K562 (cell line): ENCODE measurements around the gene SNX10. TPM values are rescaled to one million over a fixed set of nuclear protein-coding genes. Genes with fewer than 3 reads are reported as not detected.

Source experiments
- ATF6 ChIP-seq: sonication (generic); formaldehyde crosslinking; IDR thresholded peaks from 2 replicates; pipeline ENCODE4 v1.4.0; 2020; ENCODE audit warnings: mild to moderate bottlenecking, missing genetic modification reagents
- CLOCK ChIP-seq: fragments of 250-450 bp; sonication (Bioruptor Pico); IDR thresholded peaks from 2 replicates; pipeline ENCODE4 v1.4.0; 2020; ENCODE audit warnings: mild to moderate bottlenecking, moderate library complexity, borderline replicate concordance
- DIDO1 ChIP-seq: fragments of 450-650 bp; IDR thresholded peaks from 2 replicates; pipeline ENCODE4 v1.6.1; 2016; ENCODE audit warnings: low read depth, missing biosample characterization, missing genetic modification characterization
- ELF1 ChIP-seq: fragments of 200-800 bp; sonication (Bioruptor generic); IDR thresholded peaks from 2 replicates; pipeline ENCODE4 v1.6.1; 2016; ENCODE audit warnings: missing genetic modification characterization, missing compliant biosample characterization
- FOXK2 ChIP-seq, 2 experiments: fragments of 450-650 bp; IDR thresholded peaks in 1 of 2; conservative IDR thresholded peaks in 1 of 2; 2 replicates each; pipeline ENCODE4 v1.6.1; 2016; ENCODE audit warnings: low read depth in 2 of 2, mild to moderate bottlenecking in 1 of 2
- HEY1 ChIP-seq: fragments of 250-450 bp; sonication (Bioruptor Pico); IDR thresholded peaks from 2 replicates; pipeline ENCODE4 v1.5.0; 2020; ENCODE audit warnings: mild to moderate bottlenecking, moderate library complexity, borderline replicate concordance
- KAT2B ChIP-seq: IDR thresholded peaks from one replicate; pipeline ENCODE4 v1.6.1; 2012; ENCODE audit warnings: low read depth, mild to moderate bottlenecking, control low read depth, inconsistent platforms, low read length, moderate library complexity
- KLF13 ChIP-seq: fragments of 450-650 bp; IDR thresholded peaks from 2 replicates; pipeline ENCODE4 v1.6.1; 2016; ENCODE audit warnings: missing genetic modification characterization, low read depth, mild to moderate bottlenecking, missing compliant biosample characterization, moderate library complexity, borderline replicate concordance
- LCOR ChIP-seq: sonication (generic); formaldehyde crosslinking; IDR thresholded peaks from 2 replicates; pipeline ENCODE4 v1.8.0; 2022; ENCODE audit warnings: mild to moderate bottlenecking, missing genetic modification reagents
- RAD21 ChIP-seq, 2 experiments: fragments of 250-450 bp in 1 of 2; fragments of 450-650 bp in 1 of 2; sonication (Bioruptor Pico) in 1 of 2; formaldehyde crosslinking in 1 of 2; IDR thresholded peaks in 1 of 2; conservative IDR thresholded peaks in 1 of 2; 2 replicates each; pipeline versions ENCODE4 v1.4.0 to v1.8.0; 2020 to 2022; ENCODE audit warnings: mild to moderate bottlenecking in 2 of 2, moderate library complexity in 1 of 2
- RBM15 ChIP-seq: fragments of 200-400 bp; formaldehyde crosslinking; IDR thresholded peaks from 2 replicates; pipeline ENCODE4 v1.6.1; 2018; ENCODE audit warnings: mild to moderate bottlenecking, low read length, moderate library complexity; ENCODE audit not compliant: insufficient read depth
- SAFB2 ChIP-seq: fragments of 200-400 bp; formaldehyde crosslinking; IDR thresholded peaks from 2 replicates; pipeline ENCODE4 v1.6.1; 2018; ENCODE audit warnings: borderline replicate concordance, low read length, low read depth, moderate library complexity; ENCODE audit not compliant: severe bottlenecking
- SMC3 ChIP-seq: conservative IDR thresholded peaks from 2 replicates; pipeline ENCODE4 v1.6.1; 2011; ENCODE audit warnings: low read depth, low read length, improper control_type of control experiment; ENCODE audit not compliant: insufficient read depth
- SRSF1 ChIP-seq: fragments of 200-400 bp; formaldehyde crosslinking; IDR thresholded peaks from 2 replicates; pipeline ENCODE4 v1.6.1; 2017; ENCODE audit warnings: mild to moderate bottlenecking, low read depth, low read length, moderate library complexity
- TBL1XR1 ChIP-seq, 2 experiments: IDR thresholded peaks; 2 replicates each; pipeline ENCODE4 v1.6.1; 2012; ENCODE audit warnings: improper control_type of control experiment in 2 of 2, low read length in 2 of 2, mild to moderate bottlenecking in 1 of 2
- ZFP30 ChIP-seq: fragments of 250-450 bp; sonication (Bioruptor Pico); IDR thresholded peaks from 2 replicates; pipeline ENCODE4 v1.8.0; 2022; ENCODE audit warnings: moderate library complexity, mild to moderate bottlenecking, inconsistent platforms, borderline replicate concordance
- ZFP91 ChIP-seq: sonication (generic); formaldehyde crosslinking; IDR thresholded peaks from 2 replicates; pipeline ENCODE4 v1.8.0; 2022; ENCODE audit warnings: mild to moderate bottlenecking, missing genetic modification reagents
- ZNF639 ChIP-seq, 2 experiments: fragments of 200-800 bp in 1 of 2; sonication (Bioruptor generic) in 1 of 2; sonication (generic) in 1 of 2; formaldehyde crosslinking in 1 of 2; IDR thresholded peaks in 1 of 2; conservative IDR thresholded peaks in 1 of 2; 2 replicates each; pipeline versions ENCODE4 v1.5.0 to v1.6.1; 2016 to 2020; ENCODE audit warnings: missing compliant biosample characterization in 1 of 2, missing genetic modification characterization in 1 of 2, missing genetic modification reagents in 1 of 2
- polyA plus RNA-seq, 8 experiments: library from polyadenylated mRNA; depleted of rRNA in 4 of 8; stranded (reverse) in 5 of 8; unstranded in 3 of 8; fragments of >200 nt; fragmentation: Nextera tagmentation in 2 of 8; fragmentation: Illumina TruSeq in 1 of 8; extraction: Ambion mirVana in 2 of 8; extraction: Trizol in 1 of 8; gene quantifications; 2 replicates each; pipeline versions ENCODE4 v1.2.1 to v1.2.3, GENCODE V29; 2011 to 2014; ENCODE audit warnings: inconsistent platforms in 1 of 8, missing spikeins in 1 of 8
- total RNA-seq, 7 experiments: library from RNA; depleted of rRNA in 6 of 7; stranded (reverse); fragments of >200 nt in 6 of 7; fragmentation: Illumina TruSeq in 2 of 7; extraction: Trizol in 2 of 7; gene quantifications; 2 replicates each; pipeline versions ENCODE4 v1.2.1 to v1.2.3, GENCODE V29; 2011 to 2021; ENCODE audit warnings: low replicate concordance in 1 of 7

Gene SNX10
- total and polyA plus RNA-seq, 9 of the 15 experiments (the other 6 are each of a cell fraction or from before 2014, with no cell fraction given) = 6.9 to 16.5 (median 11.5) TPM

GRCh38 chr7:26417911-26418413, 126.3 kb downstream of the SNX10 start (continued):
- TF ChIP-seq SMC3 (0 out of 2 replicates have a peak, but pooled peaks have one; percentile 6), SAFB2 (no peak), RAD21 (CRISPR knock-in tag; conservative IDR thresholded peaks at IDR 0.05 in 1 of 2, IDR thresholded peaks at IDR 0.05 in 1 of 2) (0 out of 4 replicates have a peak, but pooled peaks of 1 of the 2 experiments have one; percentile 13), ATF6 (CRISPR knock-in tag) (0 out of 2 replicates have a peak, but pooled peaks have one; percentile 49), ZFP91 (CRISPR knock-in tag) (no peak), ELF1 (no peak), LCOR (CRISPR knock-in tag) (peak; percentile 72; the same call in 1 of the 2 replicates), TBL1XR1 (IDR thresholded peaks at IDR 0.05; ENCODE audit: low read length in 2 of 2) (peak in 1 of 2 experiments; percentile 72; a peak in 2 of 4 replicates), ZNF639 (CRISPR knock-in tag; conservative IDR thresholded peaks at IDR 0.05 in 1 of 2, IDR thresholded peaks at IDR 0.05 in 1 of 2) (peak in 1 of 2 experiments; percentile 72; a peak in 2 of 4 replicates), KAT2B (no peak), ZFP30 (CRISPR knock-in tag) (no peak), DIDO1 (tag) (no peak), CLOCK (CRISPR knock-in tag) (no peak), RBM15 (no peak), KLF13 (no peak), SRSF1 (no peak), HEY1 (CRISPR knock-in tag) (no peak), FOXK2 (conservative IDR thresholded peaks at IDR 0.05 in 1 of 2, IDR thresholded peaks at IDR 0.05 in 1 of 2; ENCODE audit: low read depth in 2 of 2) (peak; percentile 93 to 94)
